ENCODE data around the gene SCOC. TPM values are rescaled to one million over a fixed set of nuclear protein-coding genes. Genes with fewer than 3 reads are reported as not detected.

The SCOC gene
- total RNA-seq, result 10 to 100 TPM; 39.8 to 64.4 (median 55.0) TPM

DNA sequence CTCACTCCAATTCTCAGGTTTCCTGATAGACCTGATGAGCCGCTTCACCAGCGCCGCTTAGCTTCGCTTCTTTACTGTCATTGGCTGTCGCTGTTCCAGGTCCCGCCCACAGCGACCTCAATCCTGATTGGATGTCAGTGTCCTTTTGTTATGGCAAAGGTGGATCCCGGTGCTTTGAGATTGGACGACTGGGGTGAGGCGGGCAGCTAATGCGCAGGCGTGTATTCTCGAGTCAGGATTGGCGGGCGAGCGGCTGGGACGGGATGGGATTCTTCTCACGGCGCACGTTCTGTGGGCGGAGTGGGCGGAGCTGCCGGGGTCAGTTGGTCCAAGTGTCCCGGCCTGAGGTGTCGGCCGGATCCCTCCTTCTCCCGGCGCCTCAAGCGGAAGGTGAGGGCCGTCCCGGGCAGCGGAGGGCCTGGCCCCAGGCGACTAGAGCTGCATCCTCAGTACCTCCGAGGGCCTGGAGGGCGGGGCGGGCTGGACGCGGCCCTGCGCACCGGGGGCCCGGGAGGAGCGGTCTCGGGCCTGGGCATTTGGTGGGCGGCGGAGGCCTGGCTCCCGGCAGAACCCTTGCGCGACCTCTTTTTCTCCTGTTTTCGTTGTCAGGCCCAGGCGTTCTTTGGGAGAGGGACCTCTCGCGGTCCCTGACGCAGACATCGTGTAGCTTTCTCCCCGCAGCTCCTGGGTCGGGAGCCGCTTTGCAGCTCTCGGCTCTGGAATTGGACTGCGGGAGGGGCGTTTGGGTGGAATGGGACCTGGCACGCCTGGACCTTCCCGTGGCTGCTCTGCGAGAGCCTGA, at the start of gene SCOC:
Gene SCOC (plus strand): TSS at position 319 of the 802 bp plus-strand sequence. CDS start 5,525 bp downstream, outside the sequence.
- no peaks in the 10 kb centered on the region for H3K36me3 ChIP-seq
- peak; percentile 100 for DNase-seq (ENCODE audit: extremely low spot score)
- peak; percentile 79 to 92 for TF ChIP-seq POLR2AphosphoS5 (IDR thresholded peaks at IDR 0.05)
- no peak for TF ChIP-seq POLR2A (IDR thresholded peaks at IDR 0.05; ENCODE audit: low read depth)
- H3K9me3 ChIP-seq, result no peaks in the 10 kb centered on the region
- peak within 1 kb of the TSS; percentile 82 to 97 (median 86) for H3K4me3 ChIP-seq
- intact Hi-C loops (cut with DNase I), result loop anchor here (5.0 to 10.0 kb wide), 2 partner anchors 154 to 761 kb away; partner anchors contain the start of gene RNF150
- peaks cover 18 to 48% (median 45%) of the 10 kb centered on the region in 4 donors for H3K4me1 ChIP-seq
- H3K27me3 ChIP-seq, result no peaks in the 10 kb centered on the region
- peak within 1 kb of the TSS; percentile 91 to 98 (median 95) for H3K27ac ChIP-seq (replicated peaks in 1 of 4)
- 1% methylated on average over 18 of the region's 63 CpGs for WGBS

DNA sequence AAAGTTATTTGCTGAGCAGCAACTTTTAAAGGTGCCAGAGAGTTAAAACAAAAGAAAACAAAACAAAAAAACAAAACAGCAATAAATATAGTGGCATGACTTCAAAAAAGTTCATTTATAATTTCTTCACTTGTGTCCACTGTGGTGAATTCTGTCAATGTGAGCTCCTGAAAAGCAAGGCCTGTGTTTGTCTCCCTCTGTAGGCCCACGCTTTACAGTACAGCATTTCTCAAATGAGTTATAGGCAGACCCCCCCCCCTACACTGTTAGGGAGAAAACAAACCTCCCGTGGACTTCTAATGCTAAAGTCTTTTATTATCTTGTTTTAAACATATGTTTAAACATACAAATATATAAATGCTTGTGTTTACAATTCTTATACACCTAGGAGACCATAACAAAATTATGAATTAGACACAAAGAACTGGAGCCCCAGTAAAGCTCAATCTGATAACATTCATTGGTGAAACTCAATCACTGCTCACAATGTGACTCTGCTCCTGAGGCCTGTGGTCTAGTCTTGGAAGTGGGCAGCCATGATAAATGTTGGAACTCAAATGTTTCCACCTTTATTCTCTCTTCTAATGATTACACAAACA, 47.0 kb upstream of the SCOC start:
- no peaks in the 10 kb centered on the region for H3K4me1 ChIP-seq
- TF ChIP-seq EP300 (IDR thresholded peaks at IDR 0.05), result no peak
- TF ChIP-seq, protein P1, sequence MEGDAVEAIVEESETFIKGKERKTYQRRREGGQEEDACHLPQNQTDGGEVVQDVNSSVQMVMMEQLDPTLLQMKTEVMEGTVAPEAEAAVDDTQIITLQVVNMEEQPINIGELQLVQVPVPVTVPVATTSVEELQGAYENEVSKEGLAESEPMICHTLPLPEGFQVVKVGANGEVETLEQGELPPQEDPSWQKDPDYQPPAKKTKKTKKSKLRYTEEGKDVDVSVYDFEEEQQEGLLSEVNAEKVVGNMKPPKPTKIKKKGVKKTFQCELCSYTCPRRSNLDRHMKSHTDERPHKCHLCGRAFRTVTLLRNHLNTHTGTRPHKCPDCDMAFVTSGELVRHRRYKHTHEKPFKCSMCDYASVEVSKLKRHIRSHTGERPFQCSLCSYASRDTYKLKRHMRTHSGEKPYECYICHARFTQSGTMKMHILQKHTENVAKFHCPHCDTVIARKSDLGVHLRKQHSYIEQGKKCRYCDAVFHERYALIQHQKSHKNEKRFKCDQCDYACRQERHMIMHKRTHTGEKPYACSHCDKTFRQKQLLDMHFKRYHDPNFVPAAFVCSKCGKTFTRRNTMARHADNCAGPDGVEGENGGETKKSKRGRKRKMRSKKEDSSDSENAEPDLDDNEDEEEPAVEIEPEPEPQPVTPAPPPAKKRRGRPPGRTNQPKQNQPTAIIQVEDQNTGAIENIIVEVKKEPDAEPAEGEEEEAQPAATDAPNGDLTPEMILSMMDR (IDR thresholded peaks at IDR 0.05), result peak; percentile 60 to 79 (median 74)
- DNase-seq (ENCODE audit: extremely low spot score), result no peak

DNA sequence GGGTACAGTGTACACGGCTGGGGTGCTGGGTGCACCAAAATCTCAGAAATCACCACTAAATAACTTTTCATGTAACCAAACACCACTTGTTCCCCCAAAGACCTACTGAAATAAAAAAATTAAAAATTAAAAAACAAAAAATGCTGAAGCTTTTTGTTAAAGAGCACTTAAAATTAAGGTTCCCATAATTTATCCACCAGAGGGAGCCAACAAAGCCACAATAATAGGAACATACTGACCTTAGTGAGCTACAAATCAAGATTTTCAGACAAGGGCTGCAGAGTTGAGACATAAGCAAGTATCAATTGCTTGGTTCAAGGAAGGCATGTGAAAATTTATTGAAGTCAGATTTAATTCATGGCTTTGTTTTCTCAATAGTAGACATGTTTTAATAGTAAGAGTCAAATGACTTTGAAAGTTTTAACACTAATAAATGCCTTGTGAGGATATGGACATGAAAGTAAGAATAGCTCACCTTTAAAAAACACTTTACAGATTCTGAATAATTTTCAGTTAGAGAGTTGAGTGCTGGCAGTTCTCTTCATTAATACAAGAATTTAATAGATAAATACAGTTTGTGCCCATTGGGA, 43.0 kb upstream of the SCOC start:
- TF ChIP-seq POLR2A (IDR thresholded peaks at IDR 0.05; ENCODE audit: low read depth), result no peak
- TF ChIP-seq EP300 (IDR thresholded peaks at IDR 0.05), result no peak
- TF ChIP-seq, protein P1 (IDR thresholded peaks at IDR 0.05), result peak; percentile 26 to 52 (median 49)
- TF ChIP-seq POLR2AphosphoS5 (IDR thresholded peaks at IDR 0.05), result no peak
- no peaks in the 10 kb centered on the region for H3K9me3 ChIP-seq
- DNase-seq (ENCODE audit: extremely low spot score), result no peak
- H3K27me3 ChIP-seq, result no peaks in the 10 kb centered on the region
- H3K36me3 ChIP-seq, result no peaks in the 10 kb centered on the region
- 84% methylated on average over 1 of the region's 1 CpG for WGBS
- H3K27ac ChIP-seq (replicated peaks in 1 of 4), result no peak overlapping the region
- H3K4me1 ChIP-seq, result no peaks in the 10 kb centered on the region
- intact Hi-C loops (cut with DNase I), result no loop called here
- no peak overlapping the region for H3K4me3 ChIP-seq

More for the DNA sequence above, 47.0 kb upstream of the SCOC start:
- Histone ChIP-seq H3K27ac (replicated peaks in 1 of 4) (no peak overlapping the region), H3K36me3 (no peaks in the 10 kb centered on the region), H3K27me3 (no peaks in the 10 kb centered on the region), H3K4me3 (no peak overlapping the region), H3K9me3 (peaks cover 0 to 4% (median 0%) of the 10 kb centered on the region in 4 donors)
- intact Hi-C loops (cut with DNase I), result loop anchor here (10.0 kb wide), 4 partner anchors 62 to 592 kb away; no protein-coding TSS in a partner anchor
- 42% methylated on average over 2 of the region's 2 CpGs for WGBS

DNA sequence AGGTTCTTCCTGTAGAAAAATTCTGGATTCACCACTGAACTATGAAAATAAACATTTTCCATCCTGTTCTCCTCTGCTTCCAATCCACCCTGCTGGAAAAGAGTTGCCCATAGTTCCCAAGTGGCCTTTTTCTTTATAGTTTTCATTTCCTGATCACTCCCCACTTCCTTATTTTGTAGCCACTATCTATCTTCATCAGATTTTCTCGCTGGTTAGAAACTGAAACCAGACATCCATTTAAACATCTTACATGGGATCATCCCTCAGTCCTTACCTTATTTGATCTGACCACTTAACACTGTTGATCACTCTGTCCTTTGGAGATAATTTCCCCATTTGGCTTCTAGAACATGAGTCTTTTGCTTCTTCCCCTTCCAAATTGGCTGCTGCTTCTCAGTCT, 42.2 kb upstream of the SCOC start:
- Histone ChIP-seq H3K36me3 (no peaks in the 10 kb centered on the region), H3K9me3 (no peaks in the 10 kb centered on the region), H3K4me1 (no peaks in the 10 kb centered on the region), H3K4me3 (no peak overlapping the region), H3K27me3 (no peaks in the 10 kb centered on the region), H3K27ac (replicated peaks in 1 of 4) (no peak overlapping the region)
- 71% methylated on average over 1 of the region's 1 CpG for WGBS
- DNase-seq (ENCODE audit: extremely low spot score), result no peak
- TF ChIP-seq EP300 (IDR thresholded peaks at IDR 0.05), result no peak
- no peak for TF ChIP-seq POLR2AphosphoS5 (IDR thresholded peaks at IDR 0.05)
- TF ChIP-seq, protein P1 (IDR thresholded peaks at IDR 0.05), result no peak
- no peak for TF ChIP-seq POLR2A (IDR thresholded peaks at IDR 0.05; ENCODE audit: low read depth)
- intact Hi-C loops (cut with DNase I), result no loop called here

DNA sequence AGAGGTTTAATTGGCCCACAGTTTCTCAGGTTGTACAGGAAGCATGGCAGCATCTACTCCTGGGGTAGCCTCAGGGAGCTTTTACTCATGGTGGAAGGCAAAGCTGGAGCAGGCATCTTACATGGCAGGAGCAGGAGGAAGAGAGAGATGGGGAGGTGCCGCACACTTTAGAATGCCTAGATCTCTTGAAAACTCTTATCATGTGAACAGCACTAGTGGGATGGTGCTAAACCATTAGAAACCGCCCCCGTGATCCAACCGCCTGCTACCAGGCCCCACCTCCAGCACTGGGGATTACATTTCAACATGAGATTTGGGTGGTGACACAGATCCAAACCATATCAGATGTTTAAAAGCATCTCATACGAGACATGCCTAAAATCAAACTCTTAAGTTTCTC, 41.6 kb upstream of the SCOC start:
- intact Hi-C loops (cut with DNase I), result no loop called here
- 97% methylated on average over 5 of the region's 5 CpGs for WGBS

More for the DNA sequence above, 41.6 kb upstream of the SCOC start:
- no peak for TF ChIP-seq EP300 (IDR thresholded peaks at IDR 0.05)
- TF ChIP-seq POLR2A (IDR thresholded peaks at IDR 0.05; ENCODE audit: low read depth), result no peak
- TF ChIP-seq POLR2AphosphoS5 (IDR thresholded peaks at IDR 0.05), result no peak
- TF ChIP-seq, protein P1 (IDR thresholded peaks at IDR 0.05), result no peak
- Histone ChIP-seq H3K4me3 (no peak overlapping the region), H3K36me3 (no peaks in the 10 kb centered on the region), H3K27me3 (no peaks in the 10 kb centered on the region), H3K27ac (replicated peaks in 1 of 4) (no peak overlapping the region), H3K4me1 (no peaks in the 10 kb centered on the region), H3K9me3 (no peaks in the 10 kb centered on the region)
- no peak for DNase-seq (ENCODE audit: extremely low spot score)
